ENCODE data around the gene CTSW. TPM values are rescaled to one million over a fixed set of nuclear protein-coding genes. Genes with fewer than 3 reads are reported as not detected.

Gene CTSW
- total RNA-seq, 4 donors from 2014 or later: 0.20 to 0.49 (median 0.32) TPM; not detected in 1

- intact Hi-C loops (cut with DNase I; ENCODE audit: low total_unique reads): loop anchor here (2.0 kb wide), 1 partner anchor 100 kb away; the partner anchor contains the start of gene SART1
Measured at GRCh38 chr11:65861165-65861505, 18.5 kb upstream of the CTSW start.

GRCh38 chr11:65861533-65862183, 18.0 kb upstream of the CTSW start:
- intact Hi-C loops (cut with DNase I; ENCODE audit: low total_unique reads) (loop anchor here (2.0 kb wide), 1 partner anchor 99 kb away; the partner anchor contains the start of gene SART1), in situ Hi-C loops (cut with MboI; ENCODE audit: low sequenced_read_pairs in 4 of 4) (no loop called here)
- Histone ChIP-seq H3K27ac (peak overlapping the region; percentile 95 to 99 (median 96)), H3K4me3 (peak overlapping the region; percentile 88 to 98 (median 90)), H3K9me3 (no peaks in the 10 kb centered on the region), H3K36me3 (peaks cover 0 to 51% of the 10 kb centered on the region in 2 donors), H3K27me3 (no peaks in the 10 kb centered on the region), H3K4me1 (peaks cover 23 to 24% of the 10 kb centered on the region in 2 donors)
- peak in 1 of 2 donors; percentile 13 for DNase-seq
- ATAC-seq: no peak
- TF ChIP-seq POLR2A (IDR thresholded peaks at IDR 0.05): no peak
- no peak for TF ChIP-seq CTCF (IDR thresholded peaks at IDR 0.05 in 4 of 5, conservative IDR thresholded peaks at IDR 0.05 in 1 of 5)

More at GRCh38 chr11:65861165-65861505, 18.5 kb upstream of the CTSW start:
- DNase-seq: peak in 1 of 2 donors; percentile 19
- in situ Hi-C loops (cut with MboI; ENCODE audit: low sequenced_read_pairs in 4 of 4): no loop called here
- H3K36me3 ChIP-seq: peaks cover 0 to 46% of the 10 kb centered on the region in 2 donors
- H3K27me3 ChIP-seq: no peaks in the 10 kb centered on the region
- ATAC-seq: no peak
- TF ChIP-seq CTCF (IDR thresholded peaks at IDR 0.05 in 4 of 5, conservative IDR thresholded peaks at IDR 0.05 in 1 of 5) (no peak), POLR2A (IDR thresholded peaks at IDR 0.05) (no peak)
- H3K27ac ChIP-seq: peak overlapping the region; percentile 95 to 99 (median 96)
- H3K4me1 ChIP-seq: peaks cover 28 to 29% of the 10 kb centered on the region in 2 donors
- no peaks in the 10 kb centered on the region for H3K9me3 ChIP-seq
- peak overlapping the region; percentile 88 to 98 (median 90) for H3K4me3 ChIP-seq

- ATAC-seq (no peak), DNase-seq (peak in 1 of 2 donors; percentile 13)
- in situ Hi-C loops (cut with MboI; ENCODE audit: low sequenced_read_pairs in 4 of 4): no loop called here
- Histone ChIP-seq H3K27ac (peak overlapping the region in 2 of 4 donors; percentile 11 to 96), H3K36me3 (peaks cover 0 to 55% of the 10 kb centered on the region in 2 donors), H3K9me3 (no peaks in the 10 kb centered on the region), H3K4me3 (no peak overlapping the region), H3K4me1 (peaks cover 22 to 23% of the 10 kb centered on the region in 2 donors), H3K27me3 (no peaks in the 10 kb centered on the region)
- intact Hi-C loops (cut with DNase I; ENCODE audit: low total_unique reads): no loop called here
- no peak for TF ChIP-seq CTCF (IDR thresholded peaks at IDR 0.05 in 4 of 5, conservative IDR thresholded peaks at IDR 0.05 in 1 of 5)
- no peak for TF ChIP-seq POLR2A (IDR thresholded peaks at IDR 0.05)
Measured at GRCh38 chr11:65862191-65862735, 17.4 kb upstream of the CTSW start.

GRCh38 chr11:65862941-65863888, 16.4 kb upstream of the CTSW start:
- Histone ChIP-seq H3K27me3 (no peaks in the 10 kb centered on the region), H3K27ac (no peak overlapping the region), H3K4me1 (peaks cover 22 to 23% of the 10 kb centered on the region in 2 donors), H3K9me3 (no peaks in the 10 kb centered on the region), H3K36me3 (peaks cover 0 to 55% of the 10 kb centered on the region in 2 donors), H3K4me3 (no peak overlapping the region)
- intact Hi-C loops (cut with DNase I; ENCODE audit: low total_unique reads): no loop called here
- TF ChIP-seq CTCF (IDR thresholded peaks at IDR 0.05 in 4 of 5, conservative IDR thresholded peaks at IDR 0.05 in 1 of 5): no peak
- TF ChIP-seq POLR2A (IDR thresholded peaks at IDR 0.05): no peak
- in situ Hi-C loops (cut with MboI; ENCODE audit: low sequenced_read_pairs in 4 of 4): no loop called here
- DNase-seq (peak in 1 of 2 donors; percentile 14), ATAC-seq (no peak)
